Adrenal gland (tissue), 5 donors: ENCODE data around the gene DCAF8L2.

Experiments used
- CTCF ChIP-seq, 6 experiments: fragments of 450-650 bp in 4 of 6; fragments of 200-600 bp in 2 of 6; sonication (generic) in 1 of 6; IDR thresholded peaks; 1 replicate in 5 of 6; 2 replicates in 1 of 6; pipeline versions ENCODE4 v1.5.1 to v1.8.0; 2016 to 2021; ENCODE audit warnings: antibody characterized with exemption in 6 of 6, mild to moderate bottlenecking in 2 of 6, moderate library complexity in 1 of 6
- POLR2A ChIP-seq, 2 donors: fragments of 450-650 bp; IDR thresholded peaks; one replicate each; pipeline ENCODE4 v1.6.1; 2017; ENCODE audit warnings: antibody characterized with exemption in 2 of 2, mild to moderate bottlenecking in 2 of 2, moderate library complexity in 1 of 2
- donor health status: DM: no; HTN: no; CAD: no.

- TF ChIP-seq CTCF (IDR thresholded peaks at IDR 0.05): no peak
- TF ChIP-seq POLR2A (IDR thresholded peaks at IDR 0.05): no peak
Measured at GRCh38 chrX:27775984-27776383, 185.8 kb downstream of the DCAF8L2 start.
